Stimulated activated CD4-positive, alpha-beta T cell treated with anti-CD3 and anti-CD28 coated beads, TNF-alpha, amount 100 ng/mL, for 4 hours (primary cell): Measurements from ENCODE around the gene CLCC1.

Source experiments
- DNase-seq, 3 experiments: peaks; one replicate each; pipeline ENCODE4 v3.0.0-alpha.2; 2020; ENCODE audit warnings: low read depth in 3 of 3

The CLCC1 gene

DNA sequence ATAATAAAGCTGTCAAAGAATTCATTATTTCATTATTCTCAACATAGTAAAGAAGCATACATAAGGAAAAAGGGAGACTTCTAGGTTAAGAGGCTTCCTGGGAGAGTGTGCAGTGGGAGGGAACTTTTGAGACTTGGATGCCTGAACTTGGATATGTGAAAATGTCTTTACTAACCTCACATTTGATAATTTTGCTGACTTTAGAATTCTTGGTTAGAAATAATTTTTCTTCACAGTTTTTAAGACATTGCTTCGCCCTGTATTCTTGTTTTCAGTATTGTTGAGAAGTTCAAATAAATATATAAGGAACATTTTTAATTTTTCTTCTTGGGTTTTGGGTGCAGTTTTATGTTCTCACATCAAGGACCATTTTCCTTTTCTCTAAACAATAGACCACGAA is 46.5 kb downstream of the CLCC1 start:
- DNase-seq, result no peak
